ENCODE measurements around the gene YPEL4.

Gene YPEL4

GRCh38 chr11:57614234-57614772, 35.4 kb downstream of the YPEL4 start:
- H3K27ac ChIP-seq (ENCODE audit: low read length) = no peak overlapping the region
- no peaks in the 10 kb centered on the region for H3K4me1 ChIP-seq (ENCODE audit: insufficient read depth, low read length)
- TF ChIP-seq CTCF (IDR thresholded peaks at IDR 0.05; ENCODE audit: borderline replicate concordance, extremely low read depth, low read length, poor library complexity, severe bottlenecking) (no peak), EZH2 (IDR thresholded peaks at IDR 0.05; ENCODE audit: borderline replicate concordance, low read depth, low read length, severe bottlenecking) (no peak)
- H3K4me3 ChIP-seq (ENCODE audit: low read depth in 1 of 2, low read length in 2 of 2) = no peak overlapping the region
- H4K20me1 ChIP-seq (ENCODE audit: insufficient read depth, low read length) = no peaks in the 10 kb centered on the region
- no peak overlapping the region for H3K4me2 ChIP-seq (ENCODE audit: insufficient read depth, low read length)
- no peak overlapping the region for H2AFZ ChIP-seq (ENCODE audit: low read depth, low read length)
- ATAC-seq (ENCODE audit: insufficient read depth, low read depth) = 0 out of 3 replicates have a peak, but pooled peaks have one; percentile 31
- peaks cover 2% of the 10 kb centered on the region for H3K9me3 ChIP-seq (ENCODE audit: insufficient read depth, low read length, severe bottlenecking)
- no peak overlapping the region for H3K9ac ChIP-seq (ENCODE audit: low read depth, low read length)
- no peaks in the 10 kb centered on the region for H3K36me3 ChIP-seq (ENCODE audit: insufficient read depth, low read length)
- no peaks in the 10 kb centered on the region for H3K27me3 ChIP-seq (ENCODE audit: insufficient read depth, low read length, poor library complexity)
- no peaks in the 10 kb centered on the region for H3K79me2 ChIP-seq (ENCODE audit: insufficient read depth, low read length)
- no peak for DNase-seq

GRCh38 chr11:57610170-57610569, 39.5 kb downstream of the YPEL4 start:
- ATAC-seq (ENCODE audit: insufficient read depth, low read depth) (no peak), DNase-seq (no peak)
- no peak for TF ChIP-seq EZH2 (IDR thresholded peaks at IDR 0.05; ENCODE audit: borderline replicate concordance, low read depth, low read length, severe bottlenecking)
- no peak for TF ChIP-seq CTCF (IDR thresholded peaks at IDR 0.05; ENCODE audit: borderline replicate concordance, extremely low read depth, low read length, poor library complexity, severe bottlenecking)
- Histone ChIP-seq H3K4me2 (ENCODE audit: insufficient read depth, low read length) (no peak overlapping the region), H3K27me3 (ENCODE audit: insufficient read depth, low read length, poor library complexity) (no peaks in the 10 kb centered on the region), H3K9ac (ENCODE audit: low read depth, low read length) (no peak overlapping the region), H4K20me1 (ENCODE audit: insufficient read depth, low read length) (no peaks in the 10 kb centered on the region), H3K36me3 (ENCODE audit: insufficient read depth, low read length) (no peaks in the 10 kb centered on the region), H3K79me2 (ENCODE audit: insufficient read depth, low read length) (no peaks in the 10 kb centered on the region), H2AFZ (ENCODE audit: low read depth, low read length) (no peak overlapping the region), H3K27ac (ENCODE audit: low read length) (no peak overlapping the region), H3K4me1 (ENCODE audit: insufficient read depth, low read length) (peaks cover under 1% of the 10 kb centered on the region), H3K4me3 (ENCODE audit: low read depth in 1 of 2, low read length in 2 of 2) (no peak overlapping the region), H3K9me3 (ENCODE audit: insufficient read depth, low read length, severe bottlenecking) (no peaks in the 10 kb centered on the region)

- H3K36me3 ChIP-seq (ENCODE audit: insufficient read depth, low read length) = no peaks in the 10 kb centered on the region
- peak overlapping the region; percentile 84 for H3K27ac ChIP-seq (ENCODE audit: low read length)
- ATAC-seq (ENCODE audit: insufficient read depth, low read depth) = peak; percentile 19; the same call in 2 of the 3 replicates
- peak overlapping the region; percentile 55; the same call in 1 of the 2 replicates for H3K9ac ChIP-seq (ENCODE audit: low read depth, low read length)
- peak; percentile 49 for DNase-seq
- no peak overlapping the region for H3K4me2 ChIP-seq (ENCODE audit: insufficient read depth, low read length)
- H3K4me1 ChIP-seq (ENCODE audit: insufficient read depth, low read length) = peaks cover 22% of the 10 kb centered on the region
- H3K79me2 ChIP-seq (ENCODE audit: insufficient read depth, low read length) = no peaks in the 10 kb centered on the region
- peak; percentile 63 for TF ChIP-seq CTCF (IDR thresholded peaks at IDR 0.05; ENCODE audit: borderline replicate concordance, extremely low read depth, low read length, poor library complexity, severe bottlenecking)
- no peak for TF ChIP-seq EZH2 (IDR thresholded peaks at IDR 0.05; ENCODE audit: borderline replicate concordance, low read depth, low read length, severe bottlenecking)
- no peak overlapping the region for H3K4me3 ChIP-seq (ENCODE audit: low read depth in 1 of 2, low read length in 2 of 2)
- H3K27me3 ChIP-seq (ENCODE audit: insufficient read depth, low read length, poor library complexity) = no peaks in the 10 kb centered on the region
- no peaks in the 10 kb centered on the region for H3K9me3 ChIP-seq (ENCODE audit: insufficient read depth, low read length, severe bottlenecking)
- no peaks in the 10 kb centered on the region for H4K20me1 ChIP-seq (ENCODE audit: insufficient read depth, low read length)
- no peak overlapping the region for H2AFZ ChIP-seq (ENCODE audit: low read depth, low read length)
Measured at GRCh38 chr11:57605028-57605420, 44.7 kb downstream of the YPEL4 start.
